Right ventricle myocardium inferior (tissue), 1 donor: Measurements from ENCODE around the gene MBOAT7. TPM values are rescaled to one million over a fixed set of nuclear protein-coding genes. Genes with fewer than 3 reads are reported as not detected.
"Not testable (repeated sequence)": the region's sequence is repeated elsewhere in the genome, so short reads cannot be mapped to it uniquely, and the experiment has no call there.

ENCODE experiments used
- ATAC-seq: fragments of 200-7000 bp; cut with Tn5 transposase; one replicate; pipeline ENCODE4 v1.9.1; 2020; ENCODE audit warnings: mild to moderate bottlenecking, moderate library complexity
- DNase-seq: peaks from one replicate; pipeline ENCODE4 v3.0.0; 2021; ENCODE audit errors: missing footprints
- intact Hi-C: fragments of 100-400 bp; cut with DNase I; formaldehyde crosslinking; loops from one replicate; pipeline ENCODE4 v1.11.0; 2022
- total RNA-seq: library from RNA; stranded (reverse); fragmentation: NEBNext Ultra II Directional; extraction: Animal tissue kit (Norgen Biotek cat#: 25700); gene quantifications from one replicate; pipeline ENCODE4 v1.2.1, GENCODE V29; 2021
- donor health status: DM: no; HTN: yes; CAD: no; lungs with severe emphysema.

The MBOAT7 gene
- total RNA-seq, 1 donor from 2014 or later = 15.1 TPM

GRCh38 chr19:54191811-54192453, 2.6 kb upstream of the MBOAT7 start:
- intact Hi-C loops = loop anchor here (5.0 kb wide), 2 partner anchors 75 to 325 kb away; partner anchors contain the start of genes MYADM, PRPF31 and TFPT
- ATAC-seq (no peak), DNase-seq (no peak)

- DNase-seq (peak; percentile 96), ATAC-seq (peak; percentile 47)
- intact Hi-C loops = loop anchor here (5.0 kb wide), 2 partner anchors 74 to 324 kb away; partner anchors contain the start of genes MYADM, PRPF31 and TFPT
Measured at GRCh38 chr19:54191011-54191810, 1.8 kb upstream of the MBOAT7 start, which contains the start of gene TSEN34. TSEN34 (plus strand) TSS chr19:54191308; CDS start chr19:54191365, 57 bp downstream.

GRCh38 chr19:54190503-54191010, 1.2 kb upstream of the MBOAT7 start:
- intact Hi-C loops = loop anchor here (5.0 kb wide), 2 partner anchors 73 to 323 kb away; partner anchors contain the start of genes MYADM, PRPF31 and TFPT
- ATAC-seq (peak; percentile 82), DNase-seq (peak; percentile 100)

GRCh38 chr19:54189735-54190502, 539 bp upstream of the MBOAT7 start:
- intact Hi-C loops = loop anchor here (5.0 kb wide), 2 partner anchors 73 to 323 kb away; partner anchors contain the start of genes MYADM, PRPF31 and TFPT
- peak; percentile 80 for ATAC-seq
- peak; percentile 100 for DNase-seq

GRCh38 chr19:54188215-54188871, 1.0 kb downstream of the MBOAT7 start:
- ATAC-seq (no peak), DNase-seq (no peak)
- intact Hi-C loops = no loop called here

GRCh38 chr19:54186934-54187381, 2.4 kb downstream of the MBOAT7 start:
- intact Hi-C loops = no loop called here
- no peak for DNase-seq
- ATAC-seq = no peak

- ATAC-seq = no peak
- intact Hi-C loops = no loop called here
- no peak for DNase-seq
Measured at GRCh38 chr19:54186351-54186750, 3.0 kb downstream of the MBOAT7 start.

- intact Hi-C loops = no loop called here
- DNase-seq (no peak), ATAC-seq (no peak)
Measured at GRCh38 chr19:54183431-54183830, 5.9 kb downstream of the MBOAT7 start.

- ATAC-seq, intact Hi-C loops, DNase-seq: not testable (repeated sequence)
Measured at GRCh38 chr19:54181894-54182293, 7.5 kb downstream of the MBOAT7 start.

GRCh38 chr19:54180691-54181091, 8.7 kb downstream of the MBOAT7 start:
- DNase-seq = no peak
- ATAC-seq = no peak
- intact Hi-C loops = no loop called here

GRCh38 chr19:54179921-54180461, 9.4 kb downstream of the MBOAT7 start:
- intact Hi-C loops = no loop called here
- peak; percentile 56 for ATAC-seq
- DNase-seq = no peak

- intact Hi-C loops = no loop called here
- DNase-seq (no peak), ATAC-seq (no peak)
Measured at GRCh38 chr19:54179262-54179852, 10.0 kb downstream of the MBOAT7 start.

GRCh38 chr19:54178581-54179261, 10.7 kb downstream of the MBOAT7 start:
- ATAC-seq (peak; percentile 70), DNase-seq (no peak)
- intact Hi-C loops = no loop called here

GRCh38 chr19:54173951-54174834, 15.2 kb downstream of the MBOAT7 start:
- DNase-seq (peak; percentile 57), ATAC-seq (no peak)
- intact Hi-C loops = no loop called here

- intact Hi-C loops = no loop called here
- DNase-seq = no peak
- no peak for ATAC-seq
Measured at GRCh38 chr19:54173359-54173699, 16.1 kb downstream of the MBOAT7 start.
